Measurements from ENCODE around the gene MICAL1.

DNA sequence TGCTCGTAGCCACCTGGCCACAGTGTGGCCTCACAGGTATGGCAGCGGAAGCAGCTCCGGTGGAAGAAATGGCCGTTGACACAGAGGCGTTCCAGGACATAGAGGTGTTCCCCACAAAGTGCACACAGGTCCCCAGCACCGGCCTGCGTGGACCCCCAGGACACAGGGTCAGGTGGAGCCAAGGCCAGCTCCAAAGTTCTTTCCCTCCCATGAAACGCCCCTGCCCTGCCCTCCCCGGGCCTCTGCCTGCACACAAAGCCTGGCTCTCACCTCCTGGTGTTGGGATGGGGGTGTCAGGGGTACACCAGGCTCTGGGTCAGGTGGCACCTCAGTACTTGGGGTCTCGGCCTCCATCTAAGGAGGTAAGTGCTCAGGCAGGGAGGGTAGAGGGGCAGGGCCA, 8.5 kb downstream of the MICAL1 start:
- TF ChIP-seq, protein P1, sequence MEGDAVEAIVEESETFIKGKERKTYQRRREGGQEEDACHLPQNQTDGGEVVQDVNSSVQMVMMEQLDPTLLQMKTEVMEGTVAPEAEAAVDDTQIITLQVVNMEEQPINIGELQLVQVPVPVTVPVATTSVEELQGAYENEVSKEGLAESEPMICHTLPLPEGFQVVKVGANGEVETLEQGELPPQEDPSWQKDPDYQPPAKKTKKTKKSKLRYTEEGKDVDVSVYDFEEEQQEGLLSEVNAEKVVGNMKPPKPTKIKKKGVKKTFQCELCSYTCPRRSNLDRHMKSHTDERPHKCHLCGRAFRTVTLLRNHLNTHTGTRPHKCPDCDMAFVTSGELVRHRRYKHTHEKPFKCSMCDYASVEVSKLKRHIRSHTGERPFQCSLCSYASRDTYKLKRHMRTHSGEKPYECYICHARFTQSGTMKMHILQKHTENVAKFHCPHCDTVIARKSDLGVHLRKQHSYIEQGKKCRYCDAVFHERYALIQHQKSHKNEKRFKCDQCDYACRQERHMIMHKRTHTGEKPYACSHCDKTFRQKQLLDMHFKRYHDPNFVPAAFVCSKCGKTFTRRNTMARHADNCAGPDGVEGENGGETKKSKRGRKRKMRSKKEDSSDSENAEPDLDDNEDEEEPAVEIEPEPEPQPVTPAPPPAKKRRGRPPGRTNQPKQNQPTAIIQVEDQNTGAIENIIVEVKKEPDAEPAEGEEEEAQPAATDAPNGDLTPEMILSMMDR (IDR thresholded peaks at IDR 0.05), result no peak
- no peak for TF ChIP-seq POLR2A (IDR thresholded peaks at IDR 0.05)

Data from adrenal gland (tissue), 5 donors.